Hindlimb muscle (tissue), 1 donor: ENCODE measurements around the gene RTP3. TPM values are rescaled to one million over a fixed set of nuclear protein-coding genes. Genes with fewer than 3 reads are reported as not detected.

ENCODE experiments used
- DNase-seq: peaks from one replicate; pipeline ENCODE4 v3.0.0-alpha.2; 2013
- polyA plus RNA-seq: library from polyadenylated mRNA; unstranded; fragments of 120-200 nt; gene quantifications from one replicate; pipeline ENCODE4 v1.2.1, GENCODE V29; 2013; ENCODE audit not compliant: insufficient read length

RTP3 gene
- polyA plus RNA-seq, result 0.25 TPM

DNA sequence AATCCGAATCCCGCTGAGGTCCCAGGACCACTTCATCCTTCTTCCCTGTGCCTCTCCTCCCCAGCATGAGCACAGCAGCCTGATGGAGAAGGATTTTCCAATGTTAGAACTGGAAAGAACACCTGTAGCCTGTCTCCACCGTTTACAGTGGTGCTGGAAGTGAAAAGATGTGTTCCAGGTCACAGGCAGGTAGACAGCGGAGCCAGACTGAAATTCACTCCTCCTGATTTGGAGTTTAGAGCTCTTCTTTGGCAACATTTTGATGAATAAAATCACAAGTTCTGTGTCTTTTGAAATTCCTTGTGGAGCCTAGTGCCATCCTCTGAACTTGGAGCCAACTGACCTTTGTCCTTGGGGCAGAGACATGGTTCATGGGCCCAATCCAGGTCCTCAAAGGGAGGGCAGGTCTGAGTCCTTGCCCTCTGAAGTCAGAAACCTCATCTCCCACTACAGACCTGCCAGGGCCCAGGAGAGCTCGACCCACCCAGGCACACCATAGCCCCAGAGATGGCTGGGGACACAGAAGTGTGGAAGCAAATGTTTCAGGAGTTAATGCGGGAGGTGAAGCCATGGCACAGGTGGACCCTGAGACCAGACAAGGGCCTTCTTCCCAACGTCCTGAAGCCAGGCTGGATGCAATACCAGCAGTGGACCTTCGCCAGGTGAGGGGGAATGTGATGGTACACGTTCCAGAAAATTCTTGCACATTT lies at the start of gene RTP3:
TSS of gene RTP3 (plus strand) at position 421 of the 710 bp plus-strand sequence. CDS start at position 508, 87 bp downstream.
- no peak for DNase-seq

- DNase-seq, result no peak
Observed at GRCh38 chr3:46448721-46449120, 49.1 kb upstream of the RTP3 start.

DNA sequence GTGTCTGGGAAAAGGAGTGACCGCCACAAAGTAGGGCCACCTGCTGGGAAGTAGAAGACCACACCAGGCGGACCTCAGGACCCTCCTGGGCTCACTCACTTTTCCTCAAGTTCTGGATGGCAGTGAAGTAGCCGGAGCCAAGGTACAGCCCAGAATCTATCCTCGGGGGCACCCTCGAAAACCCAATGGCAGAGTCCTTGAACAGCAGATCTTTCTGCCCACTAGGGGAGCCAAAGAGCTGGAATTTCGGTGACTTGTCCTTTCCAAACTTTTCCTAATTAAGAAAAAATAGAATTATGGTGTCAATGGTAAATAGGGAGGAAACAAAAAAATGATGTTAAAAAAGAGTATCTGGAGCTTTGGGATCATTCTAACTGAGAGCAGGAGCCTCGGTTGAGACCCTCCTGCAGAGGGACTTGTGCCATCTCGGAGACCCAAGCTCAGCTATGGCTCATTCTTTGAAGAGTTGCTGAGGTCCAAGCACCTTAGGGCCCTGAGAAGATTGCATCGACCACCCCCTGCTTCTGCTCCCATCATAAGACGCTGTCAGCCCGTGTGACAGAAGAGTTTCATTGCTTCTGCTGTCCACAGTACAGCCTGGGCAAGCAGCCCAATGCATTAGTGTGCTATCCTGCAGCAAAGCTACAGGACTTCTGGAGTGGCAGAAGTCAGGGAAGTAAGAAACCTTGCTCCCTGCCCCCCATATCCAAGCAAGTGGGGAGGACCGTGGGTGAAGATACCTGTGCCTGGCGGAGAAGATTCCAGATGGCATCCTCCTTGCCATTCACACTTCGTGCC lies 47.8 kb upstream of the RTP3 start:
- DNase-seq, result no peak

DNA sequence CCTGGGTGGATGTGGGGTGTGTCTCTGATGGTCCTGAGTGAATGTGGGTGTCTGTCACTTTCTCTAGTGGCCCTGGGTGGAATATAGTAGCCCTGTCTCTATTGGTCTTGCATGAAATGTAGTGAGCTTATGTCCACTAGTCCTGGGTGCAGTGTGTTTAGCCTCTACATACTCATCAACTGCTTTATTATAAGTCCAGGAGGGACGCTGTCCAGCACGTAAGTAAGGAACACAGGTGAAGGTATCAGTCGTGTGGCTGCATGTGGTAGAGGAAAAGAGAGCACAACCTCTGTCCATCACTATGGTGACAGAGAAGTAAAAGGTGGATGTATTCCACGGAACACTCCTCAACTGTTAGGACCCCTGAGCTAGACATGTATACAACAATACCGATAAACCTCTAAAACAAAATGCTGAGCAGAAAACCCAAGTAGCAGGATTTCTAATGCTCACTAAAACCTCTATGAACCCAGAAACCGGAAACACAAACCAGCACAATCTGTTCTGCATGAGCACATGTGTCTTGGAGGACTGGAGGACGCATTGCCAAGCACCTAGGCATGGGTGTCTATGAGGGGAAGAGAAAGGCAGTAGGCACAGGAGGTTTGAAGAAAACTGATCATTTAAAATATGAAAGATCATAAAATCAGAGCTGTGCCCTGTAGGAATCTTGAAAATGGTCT lies 44.1 kb upstream of the RTP3 start:
- DNase-seq, result no peak

- DNase-seq, result no peak
Observed at GRCh38 chr3:46454209-46454595, 43.6 kb upstream of the RTP3 start.

GRCh38 chr3:46454606-46455005 lies 43.2 kb upstream of the RTP3 start:
- DNase-seq, result no peak

- no peak for DNase-seq
Observed at GRCh38 chr3:46455231-46456115, 42.3 kb upstream of the RTP3 start.

GRCh38 chr3:46456118-46456517 lies 41.7 kb upstream of the RTP3 start:
- DNase-seq, result no peak

- DNase-seq, result no peak
Observed at GRCh38 chr3:46460051-46460450, 37.7 kb upstream of the RTP3 start.

DNA sequence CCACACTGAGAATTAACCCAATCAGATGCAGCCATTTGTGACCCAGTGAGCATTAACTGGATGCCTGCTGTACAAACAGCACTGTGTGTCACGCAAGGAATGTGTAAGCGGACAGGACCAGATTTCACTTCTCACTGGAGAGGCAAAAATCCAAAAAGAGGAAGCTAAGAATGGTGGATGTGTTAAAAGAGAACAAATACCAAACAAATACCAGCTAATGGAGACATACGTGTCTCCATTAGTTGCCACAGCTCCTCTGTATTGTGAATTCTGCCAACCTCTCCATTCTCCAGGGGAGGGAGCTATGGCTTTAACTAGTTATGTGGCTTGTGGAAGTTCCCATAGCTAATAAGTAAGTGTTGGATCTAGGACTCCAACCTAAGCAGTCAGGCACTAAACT lies 35.7 kb upstream of the RTP3 start:
- DNase-seq, result no peak

DNA sequence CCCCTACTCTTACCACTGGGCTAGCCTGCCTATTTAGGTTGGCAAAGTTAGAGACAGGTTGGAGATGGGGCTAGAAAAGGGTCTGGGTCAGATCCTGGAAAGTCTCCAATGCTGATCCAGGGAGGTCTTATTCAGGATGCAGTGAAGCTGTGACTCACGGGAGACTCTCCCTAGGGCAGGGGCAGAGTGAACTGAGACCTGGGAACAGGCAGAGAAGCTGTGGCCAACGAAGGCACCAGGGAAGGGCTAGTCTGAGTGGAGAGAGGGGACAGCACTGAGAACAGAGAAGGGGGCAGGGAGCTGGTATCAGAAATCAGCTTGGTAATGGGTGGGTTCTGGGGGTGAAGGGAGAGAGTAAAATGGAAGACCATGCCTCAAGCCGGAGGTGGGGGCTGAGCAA lies 35.3 kb upstream of the RTP3 start:
- DNase-seq, result no peak

- DNase-seq, result no peak
Observed at GRCh38 chr3:46463120-46463867, 34.5 kb upstream of the RTP3 start.

DNA sequence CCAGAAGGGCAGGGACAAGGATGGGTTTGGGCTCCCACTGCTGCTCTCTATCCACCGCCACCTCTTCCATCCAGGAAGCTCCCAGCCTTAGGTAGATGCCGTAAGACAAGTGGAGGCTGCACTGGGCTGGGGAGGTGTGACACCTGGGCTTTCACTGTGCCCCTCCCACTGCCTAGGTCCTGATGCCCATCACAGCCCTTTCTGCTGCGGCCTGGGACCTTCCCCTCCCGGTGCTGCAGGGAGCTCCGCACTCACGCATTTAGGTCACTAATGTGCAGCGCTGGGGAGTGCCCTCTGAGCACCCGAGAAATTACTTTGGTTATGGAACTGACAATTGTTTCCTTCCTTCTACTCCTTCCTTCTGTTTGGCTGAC lies 33.9 kb upstream of the RTP3 start:
- no peak for DNase-seq

- no peak for DNase-seq
Observed at GRCh38 chr3:46464326-46465195, 33.2 kb upstream of the RTP3 start, which contains the start of gene LTF. LTF (minus strand) TSS chr3:46464905; CDS start chr3:46464867, 38 bp downstream.

GRCh38 chr3:46465196-46465520 lies 32.6 kb upstream of the RTP3 start:
- no peak for DNase-seq

- no peak for DNase-seq
Observed at GRCh38 chr3:46466273-46466672, 31.5 kb upstream of the RTP3 start.

DNA sequence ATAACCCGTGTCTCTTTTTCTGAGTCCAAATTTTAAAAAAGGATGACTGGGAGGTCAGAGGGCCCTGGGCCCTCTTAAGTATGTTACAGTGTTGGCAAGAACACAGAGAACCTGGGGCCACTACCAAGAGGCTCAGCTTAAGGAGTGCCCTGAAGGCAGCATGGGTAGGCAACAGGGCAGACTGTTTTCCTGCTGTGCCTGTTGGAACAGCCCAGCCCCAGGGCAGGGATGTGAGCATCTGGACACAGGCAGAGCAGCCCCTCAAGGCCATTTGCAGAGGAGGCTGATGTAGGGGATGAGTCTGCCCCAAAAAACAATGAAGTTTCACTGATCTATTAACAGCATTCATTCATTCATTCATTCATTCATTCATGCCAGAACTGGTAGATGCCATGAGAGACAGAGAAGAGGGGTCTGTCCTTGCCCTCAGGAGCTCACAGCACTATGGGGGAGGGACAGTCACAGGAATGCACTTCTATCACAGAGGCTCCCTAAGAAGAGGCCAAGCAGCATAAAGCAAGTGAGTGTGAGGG lies 30.8 kb upstream of the RTP3 start:
- no peak for DNase-seq

DNA sequence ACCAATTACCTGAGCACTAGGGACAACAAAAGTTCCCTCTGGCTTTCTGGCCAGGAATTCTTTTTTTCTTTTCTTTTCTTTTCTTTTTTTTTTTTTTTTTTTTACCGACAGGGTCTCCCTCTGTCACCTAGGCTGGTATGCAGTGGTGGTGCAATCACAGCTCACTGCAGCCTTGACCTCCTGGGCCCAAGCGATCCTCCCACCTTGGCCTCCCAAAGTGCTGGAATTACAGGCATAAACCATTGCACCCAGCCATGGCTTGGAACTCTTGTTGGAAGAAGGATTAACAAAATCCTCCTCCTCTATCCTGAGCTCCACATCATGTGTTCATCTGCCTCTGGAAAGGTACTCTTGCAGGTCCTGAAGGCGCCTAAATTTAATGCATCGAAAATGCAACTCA lies 30.2 kb upstream of the RTP3 start:
- DNase-seq, result no peak

GRCh38 chr3:46468753-46469600 lies 28.8 kb upstream of the RTP3 start:
- no peak for DNase-seq
